ENCODE results near the gene SNTB2. TPM values are rescaled to one million over a fixed set of nuclear protein-coding genes. Genes with fewer than 3 reads are reported as not detected.
A peak's percentile ranks its signal among the peaks of the same experiment; 100 is the strongest.

The SNTB2 gene
- polyA plus RNA-seq, 1 experiment = 62.6 TPM

- CTCF ChIA-PET = interaction anchor here (0.7 to 1.8 kb wide), 3 partner anchors 16 to 177 kb away, joined by 3 to 10 read pairs (median 6); no protein-coding TSS in a partner anchor
- Histone ChIP-seq H3K27ac (ENCODE audit: low read depth, low read length) (no peak overlapping the region), H3K4me3 (ENCODE audit: low read depth, low read length) (no peak overlapping the region), H3K9me3 (ENCODE audit: control insufficient read depth, insufficient read depth, low read length) (no peaks in the 10 kb centered on the region), H3K27me3 (ENCODE audit: control insufficient read depth, insufficient read depth, low read length) (no peaks in the 10 kb centered on the region)
- TF ChIP-seq CTCF (IDR thresholded peaks at IDR 0.05; ENCODE audit: low read depth, low read length) = no peak
- DNase-seq (ENCODE audit: low read depth, low spot score) = no peak
- POLR2A ChIA-PET = interaction anchor here (1.3 kb wide), 1 partner anchor 11 kb away, joined by 3 read pairs; the partner anchor contains the start of gene COG8
Observed at GRCh38 chr16:69327585-69328310, 140.8 kb downstream of the SNTB2 start.

GRCh38 chr16:69328854-69329316, 141.9 kb downstream of the SNTB2 start:
- Histone ChIP-seq H3K27me3 (ENCODE audit: control insufficient read depth, insufficient read depth, low read length) (no peaks in the 10 kb centered on the region), H3K4me3 (ENCODE audit: low read depth, low read length) (peak overlapping the region; percentile 77), H3K9me3 (ENCODE audit: control insufficient read depth, insufficient read depth, low read length) (no peaks in the 10 kb centered on the region), H3K27ac (ENCODE audit: low read depth, low read length) (peak overlapping the region; percentile 61)
- no peak for TF ChIP-seq CTCF (IDR thresholded peaks at IDR 0.05; ENCODE audit: low read depth, low read length)
- ChIA-PET CTCF (no interaction called here), POLR2A (interaction anchor here (1.3 to 1.4 kb wide), 2 partner anchors 10 to 12 kb away, joined by 3 read pairs; partner anchors contain the start of gene COG8)
- DNase-seq (ENCODE audit: low read depth, low spot score) = no peak

DNA sequence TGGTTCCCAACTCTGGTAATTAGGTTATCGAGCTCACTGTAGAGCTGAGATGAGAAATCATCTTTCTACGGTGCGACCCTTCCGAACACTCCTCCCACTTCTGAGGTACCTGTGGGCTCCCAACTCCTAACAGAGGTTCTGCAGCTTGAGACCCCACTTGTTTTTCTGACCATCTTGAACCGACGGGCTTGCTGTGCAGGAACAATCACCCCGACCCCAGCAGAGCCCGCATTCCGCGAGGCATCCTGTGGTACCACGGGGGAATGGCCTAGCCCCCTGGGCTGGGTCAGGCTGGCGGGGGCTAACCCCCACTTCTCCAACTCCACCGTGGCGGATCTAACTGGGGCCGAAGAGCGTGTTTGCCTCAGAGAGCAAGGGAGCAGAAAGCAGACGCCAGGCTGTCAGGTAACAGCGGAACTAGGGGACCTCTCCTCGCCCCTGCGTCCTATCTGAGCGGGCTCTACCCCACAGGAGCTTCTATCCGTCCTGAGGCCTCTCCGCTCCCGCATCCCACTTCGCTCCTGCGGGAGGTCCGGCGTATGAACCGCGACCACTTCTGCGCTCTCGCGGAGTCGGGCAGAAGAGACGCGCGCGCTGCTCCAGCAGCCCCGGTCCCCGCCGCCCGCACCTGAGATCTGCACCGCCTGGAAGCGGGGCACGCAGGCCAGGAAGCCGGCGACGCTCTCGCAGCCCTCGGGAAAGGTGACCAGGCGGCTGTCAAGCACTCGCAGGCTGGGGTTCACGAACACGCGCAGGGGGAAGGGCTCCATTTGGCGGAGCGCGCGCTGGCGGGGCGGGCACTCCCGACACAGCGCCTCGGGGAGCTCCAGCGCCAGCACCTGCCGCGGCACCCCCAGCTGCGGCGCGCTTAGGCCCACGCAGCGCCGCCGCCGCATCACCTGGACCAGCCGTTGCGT, 142.7 kb downstream of the SNTB2 start:
- ChIA-PET POLR2A (interaction anchor here (0.9 to 1.4 kb wide), 3 partner anchors 13 to 179 kb away, joined by 3 to 4 read pairs (median 3); partner anchors contain the start of gene SNTB2), CTCF (no interaction called here)
- Histone ChIP-seq H3K4me3 (ENCODE audit: low read depth, low read length) (peak overlapping the region; percentile 77), H3K9me3 (ENCODE audit: control insufficient read depth, insufficient read depth, low read length) (no peaks in the 10 kb centered on the region; the same call in 1 of the 2 replicates), H3K27me3 (ENCODE audit: control insufficient read depth, insufficient read depth, low read length) (no peaks in the 10 kb centered on the region), H3K27ac (ENCODE audit: low read depth, low read length) (peak overlapping the region; percentile 61)
- no peak for DNase-seq (ENCODE audit: low read depth, low spot score)
- TF ChIP-seq CTCF (IDR thresholded peaks at IDR 0.05; ENCODE audit: low read depth, low read length) = no peak

DNA sequence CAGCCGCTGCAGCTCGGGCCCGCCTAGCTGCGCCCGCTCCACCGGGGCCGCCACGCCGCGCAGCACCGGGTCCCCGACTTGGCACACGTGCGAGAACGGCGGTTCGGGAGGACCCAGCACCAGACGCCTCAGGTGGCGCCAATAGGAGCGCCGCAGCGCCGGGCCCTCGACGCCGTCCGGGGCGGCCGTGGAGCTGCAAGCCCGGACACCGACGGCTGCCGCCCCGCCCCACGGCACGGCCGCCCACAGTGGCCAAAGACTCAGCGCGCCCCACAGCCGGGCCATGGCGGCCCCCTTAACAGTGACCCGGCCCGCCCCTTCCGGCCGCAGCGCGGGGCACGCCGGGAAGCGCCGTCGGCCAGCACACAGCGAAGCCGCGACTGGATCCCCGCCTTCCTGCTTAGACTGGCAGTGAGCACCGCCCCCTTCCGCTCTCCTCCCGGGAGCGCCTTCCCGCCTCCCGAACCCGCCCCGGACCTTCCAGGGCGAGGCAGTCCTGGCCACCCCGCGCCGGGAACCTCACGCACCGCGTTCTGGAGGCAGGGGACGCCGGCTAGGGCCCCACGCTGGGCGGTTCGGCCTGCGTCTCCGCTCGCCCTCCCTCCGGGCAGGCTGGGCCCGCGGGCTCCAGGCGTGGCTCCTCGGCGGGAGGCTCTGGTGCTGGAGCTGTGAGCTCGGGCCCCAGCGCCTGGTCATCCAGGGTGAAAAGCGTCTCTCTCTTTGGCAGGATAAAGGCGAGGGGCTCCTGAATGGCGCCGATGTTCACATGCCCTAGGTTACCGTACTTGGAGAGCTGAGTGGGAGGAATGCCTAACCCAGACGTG, 143.5 kb downstream of the SNTB2 start, which contains the start of gene PDF:
Gene PDF (minus strand): TSS at position 303 of the 824 bp plus-strand sequence. CDS start 18 bp downstream, at position 285.
- DNase-seq (ENCODE audit: low read depth, low spot score) = peak; percentile 67
- no peak for TF ChIP-seq CTCF (IDR thresholded peaks at IDR 0.05; ENCODE audit: low read depth, low read length)
- Histone ChIP-seq H3K9me3 (ENCODE audit: control insufficient read depth, insufficient read depth, low read length) (no peaks in the 10 kb centered on the region; the same call in 1 of the 2 replicates), H3K4me3 (ENCODE audit: low read depth, low read length) (peak within 1 kb of the TSS; percentile 77), H3K27me3 (ENCODE audit: control insufficient read depth, insufficient read depth, low read length) (no peaks in the 10 kb centered on the region), H3K27ac (ENCODE audit: low read depth, low read length) (peak within 1 kb of the TSS; percentile 61)
- CTCF ChIA-PET = interaction anchor here (0.7 kb wide), 1 partner anchor 189 kb away, joined by 7 read pairs; no protein-coding TSS in a partner anchor
- POLR2A ChIA-PET = interaction anchor here (0.6 to 1.0 kb wide), 3 partner anchors 20 to 180 kb away, joined by 3 to 4 read pairs (median 4); partner anchors contain the start of gene SNTB2

All from AG04450 (cell line).